ENCODE measurements around the gene NEMF. TPM values are rescaled to one million over a fixed set of nuclear protein-coding genes. Genes with fewer than 3 reads are reported as not detected.
"Not testable (repeated sequence)": the region's sequence is repeated elsewhere in the genome, so short reads cannot be mapped to it uniquely, and the experiment has no call there.

The NEMF gene
- total and polyA plus RNA-seq, 8 donors: 48.1 to 94.3 (median 84.1) TPM

DNA sequence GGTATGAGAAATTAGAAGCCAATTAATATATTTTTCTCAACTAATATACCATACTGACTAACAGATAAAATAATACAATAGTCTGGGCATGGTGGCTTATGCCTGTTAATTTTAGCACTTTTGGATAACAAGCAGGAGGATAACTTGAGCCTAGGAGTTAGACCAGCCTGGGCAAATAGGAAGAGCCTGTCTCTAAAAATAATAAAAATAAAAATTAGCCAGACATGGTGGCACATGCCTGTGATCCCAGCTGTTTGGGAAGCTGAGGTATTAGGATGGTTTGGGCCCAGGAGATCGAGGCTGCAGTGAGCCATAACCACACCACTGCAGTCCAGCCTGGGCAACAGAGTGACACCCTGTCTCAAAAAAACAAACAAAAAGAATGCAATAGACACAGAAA, 60.0 kb downstream of the NEMF start:
- Histone ChIP-seq H3K4me1 (no peaks in the 10 kb centered on the region), H3K9me3 (no peaks in the 10 kb centered on the region), H3K27ac (no peak overlapping the region), H3K4me3 (no peak overlapping the region), H3K27me3 (no peaks in the 10 kb centered on the region), H3K36me3 (peaks cover 4 to 99% of the 10 kb centered on the region in 2 donors)
- intact Hi-C loops (cut with DNase I): no loop called here
- TF ChIP-seq, protein P1, sequence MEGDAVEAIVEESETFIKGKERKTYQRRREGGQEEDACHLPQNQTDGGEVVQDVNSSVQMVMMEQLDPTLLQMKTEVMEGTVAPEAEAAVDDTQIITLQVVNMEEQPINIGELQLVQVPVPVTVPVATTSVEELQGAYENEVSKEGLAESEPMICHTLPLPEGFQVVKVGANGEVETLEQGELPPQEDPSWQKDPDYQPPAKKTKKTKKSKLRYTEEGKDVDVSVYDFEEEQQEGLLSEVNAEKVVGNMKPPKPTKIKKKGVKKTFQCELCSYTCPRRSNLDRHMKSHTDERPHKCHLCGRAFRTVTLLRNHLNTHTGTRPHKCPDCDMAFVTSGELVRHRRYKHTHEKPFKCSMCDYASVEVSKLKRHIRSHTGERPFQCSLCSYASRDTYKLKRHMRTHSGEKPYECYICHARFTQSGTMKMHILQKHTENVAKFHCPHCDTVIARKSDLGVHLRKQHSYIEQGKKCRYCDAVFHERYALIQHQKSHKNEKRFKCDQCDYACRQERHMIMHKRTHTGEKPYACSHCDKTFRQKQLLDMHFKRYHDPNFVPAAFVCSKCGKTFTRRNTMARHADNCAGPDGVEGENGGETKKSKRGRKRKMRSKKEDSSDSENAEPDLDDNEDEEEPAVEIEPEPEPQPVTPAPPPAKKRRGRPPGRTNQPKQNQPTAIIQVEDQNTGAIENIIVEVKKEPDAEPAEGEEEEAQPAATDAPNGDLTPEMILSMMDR (IDR thresholded peaks at IDR 0.05): no peak
- DNase-seq: no peak
- ATAC-seq: no peak

DNA sequence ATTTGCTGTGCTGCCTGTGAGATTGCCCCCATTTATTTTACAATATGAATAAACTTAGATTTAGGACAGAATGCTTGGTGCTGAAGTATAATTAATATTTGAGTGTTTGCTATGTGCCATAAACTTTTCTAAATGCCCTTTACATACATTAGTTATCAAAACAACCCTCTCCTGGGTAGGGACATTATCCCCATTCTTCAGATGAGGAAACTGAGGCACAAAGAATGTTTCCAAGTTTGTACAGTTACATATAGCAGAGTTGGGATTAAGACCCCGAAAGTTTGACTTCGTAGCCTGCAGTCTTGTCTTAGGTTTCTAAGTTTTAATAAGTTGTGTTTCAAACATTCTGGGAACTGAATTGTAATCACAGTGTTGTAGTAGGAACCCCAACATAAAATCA, 66.3 kb downstream of the NEMF start:
- TF ChIP-seq, protein P1 (IDR thresholded peaks at IDR 0.05): no peak
- H3K36me3 ChIP-seq: peaks cover 0 to 100% of the 10 kb centered on the region in 2 donors
- no peak overlapping the region for H3K4me3 ChIP-seq
- DNase-seq: no peak
- H3K4me1 ChIP-seq: no peaks in the 10 kb centered on the region
- intact Hi-C loops (cut with DNase I): no loop called here
- H3K9me3 ChIP-seq: no peaks in the 10 kb centered on the region
- no peaks in the 10 kb centered on the region for H3K27me3 ChIP-seq
- no peak for ATAC-seq
- H3K27ac ChIP-seq: no peak overlapping the region

DNA sequence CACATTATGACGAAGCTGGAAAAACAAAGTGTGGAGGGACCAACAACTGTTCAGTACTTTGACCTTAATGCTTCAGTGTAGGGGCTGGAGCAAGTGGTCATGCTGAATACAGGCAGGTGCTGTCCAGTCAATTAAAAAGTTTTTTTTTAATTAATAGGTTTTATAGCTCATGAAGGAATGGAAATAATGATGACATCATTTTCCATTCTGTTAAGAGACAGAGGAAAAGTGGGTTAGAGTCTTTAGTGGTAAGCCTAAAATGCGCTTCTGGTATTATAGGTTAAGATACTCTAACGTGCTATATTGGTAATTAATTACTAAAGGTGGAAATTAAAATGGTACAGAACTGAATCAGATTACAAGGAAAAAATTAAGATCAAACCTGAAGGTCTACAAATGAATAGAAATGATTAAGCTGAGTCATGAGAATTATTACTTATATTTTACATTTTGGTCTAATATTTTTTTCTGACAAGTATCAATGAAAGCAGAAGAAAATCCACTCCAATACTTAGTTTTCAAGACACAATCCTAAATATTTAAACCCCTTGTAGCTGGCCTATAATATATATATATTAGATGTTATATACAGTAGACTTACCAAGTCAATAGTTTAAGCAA, 69.1 kb downstream of the NEMF start:
- intact Hi-C loops (cut with DNase I): no loop called here

DNA sequence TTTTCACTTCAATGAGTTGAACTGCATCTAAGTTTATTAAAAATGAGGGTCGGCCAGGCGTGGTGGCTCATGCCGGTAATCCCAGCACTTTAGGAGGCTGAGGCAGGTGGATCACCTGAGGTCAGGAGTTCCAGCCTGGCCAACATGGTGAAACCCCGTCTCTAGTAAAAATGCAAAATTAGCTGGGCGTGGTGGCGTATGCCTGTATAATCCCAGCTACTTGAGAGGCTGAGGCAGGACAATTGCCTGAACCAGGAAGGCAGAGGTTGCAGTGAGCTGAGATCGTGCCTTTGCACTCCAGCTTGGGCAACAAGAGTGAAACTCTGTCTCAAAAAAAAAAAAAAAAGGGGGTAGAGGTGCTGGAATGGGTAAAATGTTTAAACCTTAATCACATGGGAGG, 71.5 kb downstream of the NEMF start:
- ATAC-seq; H3K27ac ChIP-seq; H3K27me3 ChIP-seq; DNase-seq; intact Hi-C loops (cut with DNase I); H3K4me1 ChIP-seq; H3K9me3 ChIP-seq; H3K4me3 ChIP-seq: not testable (repeated sequence)
- H3K36me3 ChIP-seq: peaks cover 7 to 99% of the 10 kb centered on the region in 2 donors

More for the DNA sequence above, 69.1 kb downstream of the NEMF start:
- no peak for ATAC-seq
- TF ChIP-seq, protein P1 (IDR thresholded peaks at IDR 0.05): no peak
- Histone ChIP-seq H3K4me1 (no peaks in the 10 kb centered on the region), H3K36me3 (peaks cover 7 to 100% of the 10 kb centered on the region in 2 donors), H3K4me3 (no peak overlapping the region), H3K27ac (no peak overlapping the region), H3K9me3 (no peaks in the 10 kb centered on the region), H3K27me3 (no peaks in the 10 kb centered on the region)
- no peak for DNase-seq

DNA sequence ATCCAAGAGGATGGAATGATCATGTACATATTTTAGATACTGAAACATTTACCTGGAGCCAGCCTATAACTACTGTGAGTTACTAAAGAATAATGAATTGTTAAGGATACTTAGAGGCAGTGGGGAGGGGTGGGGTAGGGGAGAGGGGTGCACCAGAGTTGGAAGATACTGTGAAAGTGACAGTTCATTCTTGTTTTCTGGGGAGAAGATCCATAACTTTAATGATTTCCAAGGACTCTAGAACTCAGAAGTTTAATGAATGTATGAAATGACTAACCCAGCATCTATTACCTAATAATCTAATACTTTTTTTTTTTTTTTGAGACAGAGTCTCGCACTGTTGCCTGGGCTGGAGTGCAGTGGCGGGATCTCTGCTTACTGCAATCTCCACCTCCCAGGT, 74.2 kb downstream of the NEMF start:
- Histone ChIP-seq H3K4me3 (no peak overlapping the region), H3K4me1 (no peaks in the 10 kb centered on the region), H3K9me3 (no peaks in the 10 kb centered on the region), H3K36me3 (peaks cover 7 to 96% of the 10 kb centered on the region in 2 donors), H3K27ac (no peak overlapping the region), H3K27me3 (no peaks in the 10 kb centered on the region)
- TF ChIP-seq, protein P1 (IDR thresholded peaks at IDR 0.05): no peak
- no peak for ATAC-seq
- no peak for DNase-seq
- intact Hi-C loops (cut with DNase I): no loop called here

DNA sequence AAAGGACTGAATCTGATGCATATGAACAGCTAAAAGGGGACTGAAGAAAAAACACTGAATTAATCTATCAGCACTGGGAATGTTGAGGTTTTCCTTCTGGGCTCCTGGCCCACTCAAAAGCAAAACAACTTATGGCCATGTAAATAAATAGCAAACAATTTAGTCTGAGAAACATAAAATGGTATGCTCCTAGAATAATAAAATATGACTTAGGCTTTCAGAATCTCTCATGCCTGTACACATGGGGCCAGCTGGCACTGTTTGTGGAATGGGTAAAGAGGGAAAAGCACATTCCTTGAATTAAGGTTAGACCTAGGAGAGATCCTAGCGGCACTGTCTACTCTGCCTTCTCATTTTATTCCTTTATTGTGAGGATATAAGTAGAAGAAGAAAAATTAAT, 78.5 kb downstream of the NEMF start:
- Histone ChIP-seq H3K4me3 (no peak overlapping the region), H3K4me1 (peaks cover 9 to 25% of the 10 kb centered on the region in 2 donors), H3K36me3 (peaks cover 2 to 68% of the 10 kb centered on the region in 2 donors), H3K27ac (no peak overlapping the region), H3K9me3 (no peaks in the 10 kb centered on the region), H3K27me3 (no peaks in the 10 kb centered on the region)
- DNase-seq: no peak
- no peak for ATAC-seq
- TF ChIP-seq, protein P1 (IDR thresholded peaks at IDR 0.05): no peak
- intact Hi-C loops (cut with DNase I): no loop called here

DNA sequence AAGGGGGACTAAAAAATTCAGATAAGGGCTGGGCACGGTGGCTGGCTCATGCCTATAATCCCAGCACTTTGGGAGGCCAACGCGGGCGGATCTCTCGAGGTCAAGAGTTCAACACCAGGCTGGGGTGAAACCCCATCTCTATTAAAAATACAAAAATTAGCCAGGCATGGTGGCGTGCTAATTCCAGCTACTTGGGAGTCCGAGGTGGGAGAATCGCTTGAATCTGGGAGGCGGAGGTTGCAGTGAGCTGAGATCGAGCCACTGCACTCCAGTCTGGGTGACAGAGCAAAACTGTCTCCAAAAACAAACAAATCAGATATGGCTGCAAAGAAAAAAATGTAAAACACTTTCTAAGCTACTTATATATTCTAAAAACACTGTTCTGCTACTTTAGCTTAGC, 80.9 kb downstream of the NEMF start:
- Histone ChIP-seq H3K4me1 (peaks cover 9 to 36% of the 10 kb centered on the region in 2 donors), H3K36me3 (peaks cover 0 to 44% of the 10 kb centered on the region in 2 donors)
- H3K27ac ChIP-seq; ATAC-seq; H3K4me3 ChIP-seq; H3K9me3 ChIP-seq; DNase-seq; H3K27me3 ChIP-seq; intact Hi-C loops (cut with DNase I): not testable (repeated sequence)

All from left lung (tissue), 10 donors.